B cell (primary cell): ENCODE results near the gene IL17RC. TPM values are rescaled to one million over a fixed set of nuclear protein-coding genes. Genes with fewer than 3 reads are reported as not detected.

ENCODE experiments used
- ATAC-seq: fragments of 200-7000 bp; cut with Tn5 transposase; one replicate; pipeline ENCODE4 v1.10.0; 2021; ENCODE audit warnings: low read depth, mild to moderate bottlenecking, moderate number of reproducible peaks, moderate library complexity
- CTCF ChIA-PET: fragments of 350-600 bp; sonication (Branson Sonifier 250); formaldehyde crosslinking; loops from one replicate; lab custom pipeline; 2021; ENCODE audit warnings: antibody characterized with exemption, inconsistent platforms; lab: Charles Lee
- POLR2A ChIA-PET: fragments of 350-600 bp; sonication (Branson Sonifier 250); formaldehyde crosslinking; loops from one replicate; lab custom pipeline; 2021; ENCODE audit warnings: antibody characterized with exemption; lab: Charles Lee
- DNase-seq: peaks from one replicate; pipeline ENCODE4 v3.0.0; 2013
- H2AFZ ChIP-seq: 2 replicates; pipeline ENCODE4 v1.6.1; 2012; ENCODE audit warnings: mild to moderate bottlenecking, low read depth, low read length; ENCODE audit not compliant: insufficient read depth, poor library complexity, severe bottlenecking
- H3K27ac ChIP-seq, 2 donors: 1 replicate in 1 of 2; 2 replicates in 1 of 2; pipeline ENCODE4 v1.5.1; 2012 to 2013; ENCODE audit warnings: low read length in 2 of 2, mild to moderate bottlenecking in 2 of 2, moderate library complexity in 1 of 2
- H3K27me3 ChIP-seq, 4 experiments: fragments of 200-600 bp in 1 of 4; sonication (generic) in 1 of 4; replicated peaks in 1 of 4; 1 replicate in 2 of 4; 2 replicates in 2 of 4; pipeline versions ENCODE4 v1.6.1 to v1.7.0; 2013 to 2016; ENCODE audit warnings: low read length in 3 of 4, mild to moderate bottlenecking in 2 of 4, mixed read lengths in 1 of 4, moderate library complexity in 1 of 4; ENCODE audit not compliant: insufficient read depth in 4 of 4, control insufficient read depth in 3 of 4; ENCODE audit errors: control extremely low read depth in 1 of 4
- H3K36me3 ChIP-seq, 2 experiments: replicated peaks in 1 of 2; 1 replicate in 1 of 2; 2 replicates in 1 of 2; pipeline versions ENCODE4 v1.6.1 to v1.7.1; 2013; ENCODE audit warnings: low read length in 1 of 2; ENCODE audit not compliant: insufficient read depth in 2 of 2, control insufficient read depth in 1 of 2; ENCODE audit errors: control extremely low read depth in 1 of 2, extremely low read depth in 1 of 2
- H3K4me1 ChIP-seq, 2 donors: fragments of 200-600 bp in 1 of 2; sonication (generic) in 1 of 2; 1 replicate in 1 of 2; 2 replicates in 1 of 2; pipeline versions ENCODE4 v1.5.1 to v1.6.1; 2013 to 2017; ENCODE audit warnings: low read length in 2 of 2; ENCODE audit not compliant: control insufficient read depth in 2 of 2, insufficient read depth in 2 of 2
- H3K4me2 ChIP-seq: replicated peaks from 2 replicates; pipeline ENCODE3; 2012; ENCODE audit warnings: mild to moderate bottlenecking, low read depth, low read length; ENCODE audit not compliant: poor library complexity, severe bottlenecking
- H3K4me3 ChIP-seq, 5 experiments: fragments of 200-600 bp in 1 of 5; sonication (generic) in 1 of 5; 1 replicate in 3 of 5; 2 replicates in 2 of 5; pipeline versions ENCODE4 v1.5.1 to v1.7.0; 2011 to 2016; ENCODE audit warnings: low read length in 4 of 5, mild to moderate bottlenecking in 4 of 5, low read depth in 2 of 5, control low read depth in 1 of 5, moderate library complexity in 1 of 5; ENCODE audit not compliant: insufficient read depth in 1 of 5; ENCODE audit errors: control extremely low read depth in 1 of 5, extremely low read depth in 1 of 5
- H3K79me2 ChIP-seq: fragments of 200-600 bp; sonication (generic); one replicate; pipeline ENCODE4 v1.6.0; 2016; ENCODE audit warnings: low read length; ENCODE audit not compliant: control insufficient read depth, insufficient read depth
- H3K9ac ChIP-seq: fragments of 200-600 bp; sonication (generic); 2 replicates; pipeline ENCODE4 v1.6.1; 2017; ENCODE audit warnings: mild to moderate bottlenecking, low read length, moderate library complexity
- H3K9me3 ChIP-seq, 3 donors: one replicate each; pipeline versions ENCODE4 v1.6.1 to v1.7.1; 2013; ENCODE audit warnings: low read length in 2 of 3; ENCODE audit not compliant: control insufficient read depth in 2 of 3, insufficient read depth in 1 of 3; ENCODE audit errors: control extremely low read depth in 1 of 3
- H4K20me1 ChIP-seq: 2 replicates; pipeline ENCODE4 v1.6.0; 2012; ENCODE audit warnings: mild to moderate bottlenecking, low read length; ENCODE audit not compliant: insufficient read depth, control insufficient read depth, poor library complexity, severe bottlenecking
- H3K27ac Mint-ChIP-seq: one replicate; pipeline ENCODE4 v1.8.0; 2021; ENCODE audit warnings: mixed read lengths
- H3K27me3 Mint-ChIP-seq: one replicate; pipeline ENCODE4 v1.8.0; 2021; ENCODE audit warnings: mixed read lengths
- H3K4me1 Mint-ChIP-seq: one replicate; pipeline ENCODE4 v1.8.0; 2021; ENCODE audit warnings: mixed read lengths
- H3K4me3 Mint-ChIP-seq: one replicate; pipeline ENCODE4 v1.8.0; 2021; ENCODE audit warnings: mixed read lengths
- H3K9me3 Mint-ChIP-seq: one replicate; pipeline ENCODE4 v1.8.0; 2022; ENCODE audit warnings: mixed read lengths; ENCODE audit not compliant: insufficient read depth
- CTCF ChIP-seq: fragments of 200-600 bp; IDR thresholded peaks from one replicate; pipeline ENCODE4 v1.8.0; 2022; ENCODE audit warnings: antibody characterized with exemption, mild to moderate bottlenecking
- EZH2 ChIP-seq: IDR thresholded peaks from 2 replicates; pipeline ENCODE4 v1.6.1; 2012; ENCODE audit warnings: borderline replicate concordance, low read depth, mild to moderate bottlenecking, moderate library complexity, low read length; ENCODE audit not compliant: insufficient read depth, poor library complexity, severe bottlenecking
- WGBS: methylation state at CpG from one replicate; pipeline ENCODE4 v1.1.5; 2013; ENCODE audit warnings: missing lambda C conversion rate; ENCODE audit not compliant: insufficient coverage; 5-methylcytosine and 5-hydroxymethylcytosine counted together
- intact Hi-C: fragments of 100-400 bp; cut with micrococcal nuclease; formaldehyde crosslinking; loops from one replicate; pipeline ENCODE4 v1.10.0; 2022
- polyA plus RNA-seq: library from polyadenylated mRNA; depleted of rRNA; stranded (reverse); fragments of >200 nt; gene quantifications from 2 replicates; pipeline ENCODE4 v1.2.3, GENCODE V29; 2012
- total RNA-seq, 2 donors: library from RNA; stranded (reverse); fragments of 120-200 nt in 1 of 2; gene quantifications; 1 replicate in 1 of 2; 2 replicates in 1 of 2; pipeline versions ENCODE4 v1.2.3 to v1.2.4, GENCODE V29; 2013 to 2022

The IL17RC gene
- total and polyA plus RNA-seq, 2 donors (not counting 1 experiment from before 2014, with no cell fraction given) = 0.25 to 0.98 TPM

GRCh38 chr3:9879830-9880549, 36.9 kb upstream of the IL17RC start, which contains the start of gene CIDEC:
Gene CIDEC (minus strand): TSS chr3:9880253. CDS start chr3:9878486, 1,767 bp downstream.
- Histone ChIP-seq H3K4me2 (no peak within 1 kb of the TSS), H3K9me3 (no peaks in the 10 kb centered on the region), H3K4me1 (no peaks in the 10 kb centered on the region), H3K79me2 (no peaks in the 10 kb centered on the region), H3K27me3 (no peaks in the 10 kb centered on the region), H3K27ac (no peak within 1 kb of the TSS), H3K36me3 (no peaks in the 10 kb centered on the region), H2AFZ (no peak within 1 kb of the TSS), H3K4me3 (no peak within 1 kb of the TSS), H4K20me1 (no peaks in the 10 kb centered on the region), H3K9ac (no peak within 1 kb of the TSS)
- H3K9me3 Mint-ChIP-seq = no peaks in the 10 kb centered on the region
- no peak within 1 kb of the TSS for H3K4me3 Mint-ChIP-seq
- no peaks in the 10 kb centered on the region for H3K4me1 Mint-ChIP-seq
- H3K27ac Mint-ChIP-seq = no peak within 1 kb of the TSS
- no peak for DNase-seq
- H3K27me3 Mint-ChIP-seq = peaks cover 14% of the 10 kb centered on the region
- TF ChIP-seq EZH2 (no peak), CTCF (no peak)
- ChIA-PET POLR2A (no interaction called here), CTCF (no interaction called here)
- 85% methylated on average over 6 of the region's 7 CpGs for WGBS
- intact Hi-C loops = no loop called here
- no peak for ATAC-seq

- Mint-ChIP-seq H3K27me3 (peaks cover 8% of the 10 kb centered on the region), H3K9me3 (no peaks in the 10 kb centered on the region), H3K4me3 (no peak overlapping the region), H3K27ac (no peak overlapping the region), H3K4me1 (no peaks in the 10 kb centered on the region)
- CTCF ChIA-PET = no interaction called here
- Histone ChIP-seq H3K79me2 (no peaks in the 10 kb centered on the region), H3K4me3 (no peak overlapping the region), H3K27ac (no peak overlapping the region), H2AFZ (no peak overlapping the region), H3K9me3 (no peaks in the 10 kb centered on the region), H3K9ac (no peak overlapping the region), H4K20me1 (no peaks in the 10 kb centered on the region), H3K4me1 (no peaks in the 10 kb centered on the region), H3K4me2 (no peak overlapping the region), H3K27me3 (no peaks in the 10 kb centered on the region), H3K36me3 (no peaks in the 10 kb centered on the region)
- ATAC-seq = no peak
- POLR2A ChIA-PET = no interaction called here
- WGBS = 80% methylated on average over 1 of the region's 1 CpG
- intact Hi-C loops = no loop called here
- TF ChIP-seq EZH2 (no peak), CTCF (no peak)
- no peak for DNase-seq
These were observed 35.5 kb upstream of the IL17RC start for GRCh38 chr3:9881441-9881840.
